ENCODE data around the gene BEST2.

Gene BEST2

DNA sequence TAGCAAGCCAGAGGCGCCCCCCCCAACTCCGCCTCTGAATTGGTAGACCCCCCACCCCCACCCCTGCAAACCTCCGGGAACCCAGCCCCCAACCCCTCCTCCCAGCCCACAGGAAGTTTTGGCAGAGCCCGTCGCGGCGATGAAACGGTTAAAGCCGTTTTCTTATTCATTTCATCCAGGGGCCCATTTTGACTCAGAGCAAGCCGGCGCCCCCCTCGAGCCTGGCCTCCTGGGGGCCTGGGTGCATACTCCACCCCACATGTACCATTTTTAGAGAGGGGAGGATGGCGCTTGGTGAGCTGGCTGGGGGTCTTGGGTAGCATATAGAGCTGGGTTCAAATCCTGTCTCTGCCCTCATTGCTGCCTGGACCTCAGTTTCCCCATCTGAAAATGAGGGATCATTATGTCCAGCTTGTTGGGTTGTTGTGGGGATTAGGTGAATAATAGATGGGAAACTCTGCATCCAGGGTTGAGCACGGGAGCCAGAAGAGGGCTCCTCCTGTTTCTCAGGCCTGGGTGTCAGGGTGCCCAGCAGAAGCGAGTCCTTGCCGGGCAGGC lies 31.8 kb downstream of the BEST2 start:
- Histone ChIP-seq H3K27ac (ENCODE audit: low read length, poor library complexity, severe bottlenecking) (peak overlapping the region; percentile 35), H2AFZ (ENCODE audit: low read depth, low read length) (no peak overlapping the region), H3K23ac (ENCODE audit: low read length in 2 of 2) (no peak overlapping the region), H3K4me2 (ENCODE audit: low read length, poor library complexity, severe bottlenecking) (peak overlapping the region; percentile 91), H3K4me3 (ENCODE audit: insufficient read depth in 1 of 2, low read depth in 1 of 2, low read length in 2 of 2) (peak overlapping the region in 1 of 2 experiments; percentile 74), H2BK120ac (ENCODE audit: low read depth, low read length) (peak overlapping the region; percentile 83), H3K14ac (ENCODE audit: low read length in 2 of 2) (peak overlapping the region in 1 of 2 experiments; percentile 51), H3K4me1 (ENCODE audit: control insufficient read depth, insufficient read depth, low read depth, low read length) (peaks cover 48% of the 10 kb centered on the region), H3K27me3 (ENCODE audit: control insufficient read depth in 1 of 2, insufficient read depth in 1 of 2, low read length in 2 of 2) (no peaks in the 10 kb centered on the region), H2BK12ac (ENCODE audit: low read length in 2 of 2) (peak overlapping the region; percentile 60 to 100), H3K9ac (ENCODE audit: low read length) (peak overlapping the region; percentile 86), H3K36me3 (ENCODE audit: control insufficient read depth in 1 of 2, insufficient read depth in 2 of 2, low read depth in 1 of 2, low read length in 2 of 2) (no peaks in the 10 kb centered on the region), H2AK5ac (ENCODE audit: low read length, severe bottlenecking) (peak overlapping the region; percentile 57), H4K91ac (ENCODE audit: low read length) (peak overlapping the region; percentile 99), H2BK15ac (ENCODE audit: low read depth, poor library complexity, severe bottlenecking) (peak overlapping the region; percentile 73), H3K9me3 (ENCODE audit: control insufficient read depth, low read length) (no peaks in the 10 kb centered on the region), H3K79me1 (replicated peaks; ENCODE audit: low read length, poor library complexity, severe bottlenecking) (peaks cover 1% of the 10 kb centered on the region), H3K18ac (ENCODE audit: low read depth in 1 of 2, low read length in 2 of 2) (peak overlapping the region; percentile 95 to 98), H3K4ac (ENCODE audit: low read depth in 1 of 2, low read length in 2 of 2) (peak overlapping the region; percentile 95 to 98), H2BK5ac (ENCODE audit: low read depth, low read length, poor library complexity, severe bottlenecking) (no peak overlapping the region), H4K8ac (ENCODE audit: low read length) (peak overlapping the region; percentile 98)
- WGBS, result 16% methylated on average over 14 of the region's 16 CpGs
- DNase-seq, result peak; percentile 39

- peak overlapping the region; percentile 57 for H2AK5ac ChIP-seq (ENCODE audit: low read length, severe bottlenecking)
- WGBS, result 11% methylated on average over 16 of the region's 19 CpGs
- H3K9me3 ChIP-seq (ENCODE audit: control insufficient read depth, low read length), result no peaks in the 10 kb centered on the region
- H3K4me2 ChIP-seq (ENCODE audit: low read length, poor library complexity, severe bottlenecking), result peak overlapping the region; percentile 36
- H2AFZ ChIP-seq (ENCODE audit: low read depth, low read length), result no peak overlapping the region
- H4K91ac ChIP-seq (ENCODE audit: low read length), result peak overlapping the region; percentile 89
- no peaks in the 10 kb centered on the region for H3K36me3 ChIP-seq (ENCODE audit: control insufficient read depth in 1 of 2, insufficient read depth in 2 of 2, low read depth in 1 of 2, low read length in 2 of 2)
- H3K27me3 ChIP-seq (ENCODE audit: control insufficient read depth in 1 of 2, insufficient read depth in 1 of 2, low read length in 2 of 2), result no peaks in the 10 kb centered on the region
- peak overlapping the region; percentile 96 to 100 for H2BK12ac ChIP-seq (ENCODE audit: low read length in 2 of 2)
- H2BK15ac ChIP-seq (ENCODE audit: low read depth, poor library complexity, severe bottlenecking), result peak overlapping the region; percentile 73
- H4K8ac ChIP-seq (ENCODE audit: low read length), result peak overlapping the region; percentile 67
- no peak overlapping the region for H2BK5ac ChIP-seq (ENCODE audit: low read depth, low read length, poor library complexity, severe bottlenecking)
- peak; percentile 68 for DNase-seq
- peak overlapping the region; percentile 35 for H3K27ac ChIP-seq (ENCODE audit: low read length, poor library complexity, severe bottlenecking)
- H3K79me1 ChIP-seq (replicated peaks; ENCODE audit: low read length, poor library complexity, severe bottlenecking), result peaks cover 1% of the 10 kb centered on the region
- H3K23ac ChIP-seq (ENCODE audit: low read length in 2 of 2), result no peak overlapping the region
- H3K4me1 ChIP-seq (ENCODE audit: control insufficient read depth, insufficient read depth, low read depth, low read length), result peaks cover 50% of the 10 kb centered on the region
- H3K4ac ChIP-seq (ENCODE audit: low read depth in 1 of 2, low read length in 2 of 2), result peak overlapping the region; percentile 62 to 98
- peak overlapping the region; percentile 83 for H2BK120ac ChIP-seq (ENCODE audit: low read depth, low read length)
- peak overlapping the region; percentile 68 to 96 for H3K18ac ChIP-seq (ENCODE audit: low read depth in 1 of 2, low read length in 2 of 2)
- no peak overlapping the region for H3K4me3 ChIP-seq (ENCODE audit: insufficient read depth in 1 of 2, low read depth in 1 of 2, low read length in 2 of 2)
- no peak overlapping the region for H3K14ac ChIP-seq (ENCODE audit: low read length in 2 of 2)
- H3K9ac ChIP-seq (ENCODE audit: low read length), result peak overlapping the region; percentile 64
Measured at GRCh38 chr19:12783849-12784393, 32.3 kb downstream of the BEST2 start.

GRCh38 chr19:12784394-12784870 lies 32.8 kb downstream of the BEST2 start:
- no peak overlapping the region for H3K14ac ChIP-seq (ENCODE audit: low read length in 2 of 2)
- peak overlapping the region; percentile 46 to 64 for H3K18ac ChIP-seq (ENCODE audit: low read depth in 1 of 2, low read length in 2 of 2)
- no peaks in the 10 kb centered on the region for H3K27me3 ChIP-seq (ENCODE audit: control insufficient read depth in 1 of 2, insufficient read depth in 1 of 2, low read length in 2 of 2)
- peak overlapping the region; percentile 28 for H2AK5ac ChIP-seq (ENCODE audit: low read length, severe bottlenecking)
- peaks cover 49% of the 10 kb centered on the region for H3K4me1 ChIP-seq (ENCODE audit: control insufficient read depth, insufficient read depth, low read depth, low read length)
- H3K4me3 ChIP-seq (ENCODE audit: insufficient read depth in 1 of 2, low read depth in 1 of 2, low read length in 2 of 2), result no peak overlapping the region
- peak overlapping the region; percentile 6 for H3K27ac ChIP-seq (ENCODE audit: low read length, poor library complexity, severe bottlenecking)
- peak; percentile 82 for DNase-seq
- WGBS, result 55% methylated on average over 7 of the region's 10 CpGs
- H3K9ac ChIP-seq (ENCODE audit: low read length), result peak overlapping the region; percentile 0
- peak overlapping the region; percentile 95 to 96 for H2BK12ac ChIP-seq (ENCODE audit: low read length in 2 of 2)
- H4K8ac ChIP-seq (ENCODE audit: low read length), result peak overlapping the region; percentile 55
- peak overlapping the region; percentile 25 to 33 for H3K4ac ChIP-seq (ENCODE audit: low read depth in 1 of 2, low read length in 2 of 2)
- no peaks in the 10 kb centered on the region for H3K36me3 ChIP-seq (ENCODE audit: control insufficient read depth in 1 of 2, insufficient read depth in 2 of 2, low read depth in 1 of 2, low read length in 2 of 2)
- no peak overlapping the region for H3K4me2 ChIP-seq (ENCODE audit: low read length, poor library complexity, severe bottlenecking)
- no peak overlapping the region for H2AFZ ChIP-seq (ENCODE audit: low read depth, low read length)
- H3K23ac ChIP-seq (ENCODE audit: low read length in 2 of 2), result no peak overlapping the region
- peak overlapping the region; percentile 89 for H4K91ac ChIP-seq (ENCODE audit: low read length)
- H2BK120ac ChIP-seq (ENCODE audit: low read depth, low read length), result no peak overlapping the region
- no peaks in the 10 kb centered on the region for H3K9me3 ChIP-seq (ENCODE audit: control insufficient read depth, low read length)
- H2BK15ac ChIP-seq (ENCODE audit: low read depth, poor library complexity, severe bottlenecking), result no peak overlapping the region
- H3K79me1 ChIP-seq (replicated peaks; ENCODE audit: low read length, poor library complexity, severe bottlenecking), result peaks cover 1% of the 10 kb centered on the region
- H2BK5ac ChIP-seq (ENCODE audit: low read depth, low read length, poor library complexity, severe bottlenecking), result no peak overlapping the region

GRCh38 chr19:12784871-12785430 lies 33.4 kb downstream of the BEST2 start:
- Histone ChIP-seq H2BK15ac (ENCODE audit: low read depth, poor library complexity, severe bottlenecking) (no peak overlapping the region), H3K9me3 (ENCODE audit: control insufficient read depth, low read length) (no peaks in the 10 kb centered on the region), H3K9ac (ENCODE audit: low read length) (peak overlapping the region; percentile 40), H3K4me3 (ENCODE audit: insufficient read depth in 1 of 2, low read depth in 1 of 2, low read length in 2 of 2) (no peak overlapping the region), H3K79me1 (replicated peaks; ENCODE audit: low read length, poor library complexity, severe bottlenecking) (peaks cover 1% of the 10 kb centered on the region), H3K4ac (ENCODE audit: low read depth in 1 of 2, low read length in 2 of 2) (peak overlapping the region; percentile 25 to 33), H3K36me3 (ENCODE audit: control insufficient read depth in 1 of 2, insufficient read depth in 2 of 2, low read depth in 1 of 2, low read length in 2 of 2) (no peaks in the 10 kb centered on the region), H2AK5ac (ENCODE audit: low read length, severe bottlenecking) (no peak overlapping the region), H3K14ac (ENCODE audit: low read length in 2 of 2) (no peak overlapping the region), H2BK120ac (ENCODE audit: low read depth, low read length) (no peak overlapping the region), H2BK12ac (ENCODE audit: low read length in 2 of 2) (peak overlapping the region; percentile 12 to 95), H3K4me2 (ENCODE audit: low read length, poor library complexity, severe bottlenecking) (no peak overlapping the region), H4K8ac (ENCODE audit: low read length) (peak overlapping the region; percentile 55), H2AFZ (ENCODE audit: low read depth, low read length) (no peak overlapping the region), H3K18ac (ENCODE audit: low read depth in 1 of 2, low read length in 2 of 2) (peak overlapping the region; percentile 38 to 91), H4K91ac (ENCODE audit: low read length) (peak overlapping the region; percentile 40), H3K27ac (ENCODE audit: low read length, poor library complexity, severe bottlenecking) (no peak overlapping the region), H2BK5ac (ENCODE audit: low read depth, low read length, poor library complexity, severe bottlenecking) (no peak overlapping the region), H3K23ac (ENCODE audit: low read length in 2 of 2) (no peak overlapping the region), H3K4me1 (ENCODE audit: control insufficient read depth, insufficient read depth, low read depth, low read length) (peaks cover 49% of the 10 kb centered on the region), H3K27me3 (ENCODE audit: control insufficient read depth in 1 of 2, insufficient read depth in 1 of 2, low read length in 2 of 2) (no peaks in the 10 kb centered on the region)
- peak; percentile 76 for DNase-seq
- 70% methylated on average over 5 of the region's 5 CpGs for WGBS

All from mesenchymal stem cell (in vitro differentiated cells and primary cell).